EL (cell line): ENCODE results near the gene PARVB.

Experiments
- DNase-seq: peaks from one replicate; pipeline ENCODE4 v3.0.0-alpha.2; 2016

PARVB gene

GRCh38 chr22:44221710-44222475 is 197.8 kb downstream of the PARVB start:
- no peak for DNase-seq
